Stimulated activated CD8-positive, alpha-beta memory T cell treated with anti-CD3 and anti-CD28 coated beads, Interleukin-7, amount 100 ng/mL, for 24 hours (primary cell): Measurements from ENCODE around the gene AVL9.
"Not testable (repeated sequence)": the region's sequence is repeated elsewhere in the genome, so short reads cannot be mapped to it uniquely, and the experiment has no call there.

ENCODE experiments used
- DNase-seq: peaks from one replicate; pipeline ENCODE4 v3.0.0-alpha.2; 2020; ENCODE audit warnings: low read depth

The AVL9 gene

DNA sequence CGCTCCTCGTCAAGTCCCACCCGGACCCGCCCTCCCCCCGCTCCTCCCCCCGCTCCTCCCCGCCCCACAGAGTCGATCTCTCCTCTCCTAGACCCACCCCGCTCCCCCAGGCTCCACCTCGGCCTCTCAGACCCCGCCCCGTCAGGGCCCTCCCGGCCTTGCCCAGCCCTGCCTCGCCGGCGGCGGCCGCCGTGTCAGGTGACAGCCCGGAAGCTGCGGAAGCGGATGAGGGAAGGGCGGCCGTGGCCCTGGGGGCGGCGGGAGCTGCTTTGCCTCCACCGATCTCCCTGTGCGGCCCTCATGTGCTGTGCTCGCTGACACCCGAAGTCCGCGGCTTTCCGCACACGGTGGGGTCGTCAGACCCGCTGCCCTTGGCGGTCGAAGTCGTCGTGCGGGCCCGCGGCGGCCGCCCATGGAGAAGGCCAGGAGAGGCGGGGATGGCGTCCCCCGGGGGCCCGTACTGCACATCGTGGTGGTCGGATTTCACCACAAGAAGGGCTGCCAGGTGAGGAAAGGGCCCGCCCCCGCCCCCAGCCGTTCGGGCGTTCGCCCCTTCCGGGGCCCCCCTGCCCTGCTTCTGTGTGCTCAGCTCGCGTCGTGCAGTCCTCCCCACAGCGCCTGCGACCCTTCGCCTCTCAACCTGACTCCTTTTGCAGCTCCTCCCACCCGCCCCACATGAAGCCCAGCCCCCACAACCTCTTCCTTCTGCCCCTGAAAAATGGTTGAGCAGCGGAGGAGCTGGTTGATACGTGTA, at the start of gene AVL9:
TSS of gene AVL9 (plus strand) at position 192 of the 754 bp plus-strand sequence. CDS start at position 413, 221 bp downstream.
- DNase-seq: peak; percentile 98

DNA sequence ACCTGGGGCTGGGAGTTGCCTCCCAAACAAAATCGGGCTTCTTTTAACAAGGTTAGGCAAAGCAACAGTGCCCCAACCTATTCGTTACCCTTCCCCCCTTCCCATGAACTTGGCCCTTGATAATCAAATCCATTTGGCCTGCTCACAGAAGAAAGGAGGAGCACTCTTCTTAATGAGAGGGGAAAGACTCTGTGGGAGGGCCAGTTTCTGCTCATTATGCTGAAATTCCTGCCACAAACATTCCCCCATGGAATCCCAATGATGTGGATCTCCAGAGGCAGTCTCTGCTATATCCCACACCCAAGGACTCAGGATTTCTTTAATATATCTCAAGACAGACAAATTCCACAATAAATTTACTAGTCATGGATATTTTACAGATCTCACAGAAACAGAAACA, 48.1 kb upstream of the AVL9 start:
- DNase-seq: no peak

DNA sequence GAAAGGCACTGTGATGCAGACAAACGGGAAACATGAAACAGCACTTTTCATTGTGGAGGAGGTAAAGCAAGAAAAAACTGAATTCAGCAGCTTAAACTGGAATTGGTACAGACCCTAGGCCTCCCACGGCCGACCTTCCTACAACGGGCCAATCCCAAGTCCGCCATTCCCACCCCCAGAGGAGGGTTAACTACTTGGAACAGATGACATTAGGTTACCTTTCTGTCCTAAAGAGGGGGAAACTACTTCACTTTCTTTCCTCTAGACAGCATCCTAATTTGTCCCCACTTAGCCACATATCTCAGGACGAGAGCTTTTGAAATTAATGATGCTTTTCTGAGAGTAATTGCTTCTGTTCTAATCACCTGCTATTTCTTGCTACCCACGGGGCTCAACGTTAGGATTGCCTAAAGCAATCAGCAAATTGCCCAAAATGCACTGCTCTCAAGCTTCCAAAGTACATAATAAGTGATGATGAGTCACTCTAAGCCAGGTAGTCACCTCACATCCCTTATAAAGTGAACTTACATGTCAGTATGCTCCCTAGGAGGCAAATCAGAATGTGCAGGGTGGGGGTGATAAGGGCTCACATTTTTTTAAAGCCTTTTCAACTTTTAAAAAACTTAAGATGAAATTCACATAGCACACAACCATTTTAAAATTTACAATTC, 41.8 kb upstream of the AVL9 start:
- no peak for DNase-seq

DNA sequence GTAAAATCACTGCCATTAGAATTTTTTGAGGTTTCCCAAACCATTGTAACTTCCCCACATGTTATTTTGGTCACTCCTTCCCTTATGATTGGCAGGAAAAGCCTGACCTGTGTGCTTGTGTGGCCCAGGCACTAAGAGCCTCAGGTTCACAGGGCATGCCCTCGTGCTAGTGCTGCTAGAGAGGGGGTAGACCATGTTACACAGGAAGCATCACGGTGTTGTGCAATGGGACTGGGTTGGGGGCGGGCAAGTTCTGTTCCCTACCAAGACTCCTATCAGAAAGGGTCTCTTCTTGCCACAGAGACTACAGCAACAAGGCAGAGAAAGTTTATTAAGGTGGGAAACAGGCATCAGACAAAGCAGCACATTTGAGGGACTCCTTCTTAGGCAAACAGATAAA, 37.3 kb upstream of the AVL9 start:
- no peak for DNase-seq

DNA sequence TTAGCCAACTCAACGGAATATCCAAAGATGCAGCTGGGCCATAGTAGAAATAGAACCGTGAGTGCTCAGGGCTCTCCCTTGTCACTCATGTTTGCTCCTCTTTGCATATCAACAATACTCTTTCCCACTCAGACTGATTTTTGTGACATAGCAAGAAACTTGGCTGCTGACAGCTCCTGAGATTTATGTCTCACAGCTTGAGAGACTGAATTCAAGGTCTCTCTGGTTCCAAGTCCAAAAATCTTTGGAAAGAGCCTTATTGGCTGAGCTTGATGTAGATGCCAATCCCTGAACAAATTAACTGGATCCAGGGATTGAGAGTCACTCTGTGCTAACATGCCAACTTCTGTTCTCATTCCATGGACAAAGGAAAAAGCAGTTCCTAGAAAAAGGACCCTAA, 35.5 kb upstream of the AVL9 start:
- no peak for DNase-seq

DNA sequence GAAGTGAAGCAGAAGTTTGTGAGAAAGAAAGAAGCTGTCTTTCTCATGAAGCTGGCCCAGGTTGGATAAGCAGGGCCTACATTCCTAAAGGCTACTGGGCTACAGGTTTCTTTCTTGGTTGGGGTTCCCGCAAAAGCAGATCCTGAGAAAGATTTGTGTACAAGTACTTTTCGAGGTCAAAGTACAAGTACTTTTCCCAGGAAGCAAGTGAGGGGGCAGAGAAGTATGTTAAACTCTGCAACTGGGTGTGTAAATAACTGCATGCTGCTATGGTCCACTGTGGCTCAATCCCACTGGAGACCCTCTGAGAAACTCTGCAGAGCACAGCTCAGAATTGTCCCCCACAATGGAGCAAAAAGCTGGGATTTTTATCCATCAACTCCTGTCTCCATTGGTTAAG, 33.8 kb upstream of the AVL9 start:
- no peak for DNase-seq

DNA sequence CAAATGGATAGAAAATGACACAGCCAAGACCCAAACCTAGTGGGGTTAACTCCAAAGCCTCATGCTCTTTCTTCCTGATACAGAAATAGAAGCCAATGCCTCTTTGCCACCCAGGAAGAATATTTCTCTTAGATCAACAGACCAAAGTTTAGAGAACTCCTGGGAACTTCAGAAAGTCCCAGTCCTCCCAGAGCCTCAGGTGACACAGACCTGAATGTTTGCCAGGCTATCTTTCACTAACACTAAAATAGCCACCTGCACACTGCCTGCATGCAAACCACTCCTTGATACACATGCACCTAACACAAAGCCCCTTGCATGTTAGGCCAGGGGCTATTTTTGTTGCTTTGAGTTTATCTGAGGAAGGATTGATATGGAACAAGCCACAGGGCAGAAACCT, 32.8 kb upstream of the AVL9 start:
- DNase-seq: no peak

DNA sequence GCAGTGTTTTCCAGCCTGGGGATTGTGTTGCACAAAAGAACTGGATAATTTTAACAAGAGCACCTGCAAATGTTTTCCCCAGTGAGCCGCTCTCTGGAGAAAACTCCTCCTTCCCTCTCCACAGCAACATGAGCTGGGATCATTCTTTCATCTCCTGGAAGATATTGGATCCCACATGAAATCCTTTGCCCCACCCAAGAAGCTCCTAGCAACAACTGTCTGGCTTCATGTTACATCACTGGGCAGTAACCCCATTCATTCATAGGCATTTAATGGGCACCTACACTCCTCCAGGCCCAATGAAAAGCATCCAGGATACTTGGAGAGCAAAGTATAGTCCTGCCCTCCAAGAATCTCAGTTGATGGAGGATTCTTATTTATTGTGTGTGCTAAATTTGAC, 32.3 kb upstream of the AVL9 start:
- DNase-seq: no peak

DNA sequence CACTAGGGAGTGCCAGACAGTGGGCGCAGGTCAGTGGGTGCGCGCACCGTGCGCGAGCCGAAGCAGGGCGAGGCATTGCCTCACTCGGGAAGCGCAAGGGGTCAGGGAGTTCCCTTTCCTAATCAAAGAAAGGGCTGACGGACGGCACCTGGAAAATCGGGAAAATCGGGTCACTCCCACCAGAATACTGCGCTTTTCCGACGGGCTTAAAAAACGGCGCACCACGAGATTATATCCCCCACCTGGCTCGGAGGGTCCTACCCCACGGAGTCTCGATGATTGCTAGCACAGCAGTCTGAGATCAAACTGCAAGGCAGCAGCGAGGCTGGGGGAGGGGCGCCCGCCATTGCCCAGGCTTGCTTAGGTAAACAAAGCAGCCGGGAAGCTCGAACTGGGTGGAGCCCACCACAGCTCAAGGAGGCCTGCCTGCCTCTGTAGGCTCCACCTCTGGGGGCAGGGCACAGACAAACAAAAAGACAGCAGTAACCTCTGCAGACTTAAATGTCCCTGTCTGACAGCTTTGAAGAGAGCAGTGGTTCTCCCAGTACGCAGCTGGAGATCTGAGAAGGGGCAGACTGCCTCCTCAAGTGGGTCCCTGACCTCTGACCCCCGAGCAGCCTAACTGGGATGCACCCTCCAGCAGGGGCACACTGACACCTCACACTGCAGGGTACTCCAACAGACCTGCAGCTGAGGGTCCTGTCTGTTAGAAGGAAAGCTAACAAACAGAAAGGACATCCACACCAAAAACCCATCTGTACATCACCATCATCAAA, 30.5 kb upstream of the AVL9 start:
- not testable (repeated sequence) for DNase-seq

DNA sequence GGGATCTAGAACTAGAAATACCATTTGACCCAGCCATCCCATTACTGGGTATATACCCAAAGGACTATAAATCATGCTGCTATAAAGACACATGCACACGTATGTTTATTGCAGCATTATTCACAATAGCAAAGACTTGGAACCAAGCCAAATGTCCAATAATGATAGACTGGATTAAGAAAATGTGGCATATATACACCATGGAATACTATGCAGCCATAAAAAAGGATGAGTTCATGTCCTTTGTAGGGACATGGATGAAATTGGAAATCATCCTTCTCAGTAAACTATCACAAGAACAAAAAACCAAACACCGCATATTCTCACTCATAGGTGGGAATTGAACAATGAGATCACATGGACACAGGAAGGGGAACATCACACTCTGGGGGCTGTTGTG, 25.3 kb upstream of the AVL9 start:
- not testable (repeated sequence) for DNase-seq

DNA sequence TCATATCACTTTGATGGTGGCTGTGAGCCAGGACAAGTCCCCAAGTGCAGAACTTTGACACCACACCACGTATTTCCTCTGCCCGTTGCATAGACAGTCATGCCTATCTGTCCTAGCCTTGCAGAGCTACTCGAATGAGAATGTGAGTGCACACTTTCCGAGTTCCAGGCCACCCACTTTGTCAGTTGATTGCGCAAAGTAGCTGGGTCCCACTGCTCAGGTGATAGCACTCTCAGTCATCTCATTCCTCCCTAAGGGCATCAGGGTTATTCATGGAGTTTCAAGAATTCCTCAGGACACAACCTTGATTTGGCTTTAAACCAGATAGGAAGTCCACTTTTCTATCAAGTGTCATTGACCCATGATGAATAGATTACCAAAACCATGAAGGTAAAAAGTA, 24.4 kb upstream of the AVL9 start:
- no peak for DNase-seq

DNA sequence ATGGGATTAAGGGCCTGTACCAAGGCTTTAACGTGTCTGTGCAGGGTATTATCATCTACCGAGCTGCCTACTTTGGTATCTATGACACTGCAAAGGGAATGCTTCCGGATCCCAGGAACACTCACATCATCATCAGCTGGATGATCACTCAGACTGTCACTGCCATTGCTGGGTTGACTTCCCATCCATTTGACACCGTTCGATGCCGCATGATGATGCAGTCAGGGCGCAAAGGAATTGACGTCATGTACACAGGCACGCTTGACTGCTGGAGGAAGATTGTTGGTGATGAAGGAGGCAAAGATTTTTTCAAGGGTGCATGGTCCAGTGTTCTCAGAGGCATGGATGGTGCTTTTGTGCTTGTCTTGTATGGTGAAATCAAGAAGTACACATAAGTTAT, 23.3 kb upstream of the AVL9 start:
- no peak for DNase-seq

DNA sequence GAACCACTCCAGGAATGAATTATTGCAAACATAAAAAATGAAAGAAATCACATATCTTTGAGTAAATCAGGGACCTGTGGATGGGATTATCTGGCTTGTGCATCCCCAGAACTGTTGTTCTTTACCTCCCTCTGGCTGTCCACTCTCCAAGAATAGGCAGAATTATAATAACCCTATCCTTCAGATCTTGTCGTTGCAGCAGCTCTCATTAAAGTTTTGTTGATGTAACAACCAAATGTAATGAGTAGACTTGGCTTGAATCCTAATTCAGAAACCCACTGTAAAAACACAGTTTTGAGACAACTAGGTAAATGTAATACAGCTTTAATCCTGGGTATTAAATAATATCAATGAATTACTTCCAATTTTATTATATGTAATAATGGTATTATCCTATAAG, 21.3 kb upstream of the AVL9 start:
- no peak for DNase-seq

DNA sequence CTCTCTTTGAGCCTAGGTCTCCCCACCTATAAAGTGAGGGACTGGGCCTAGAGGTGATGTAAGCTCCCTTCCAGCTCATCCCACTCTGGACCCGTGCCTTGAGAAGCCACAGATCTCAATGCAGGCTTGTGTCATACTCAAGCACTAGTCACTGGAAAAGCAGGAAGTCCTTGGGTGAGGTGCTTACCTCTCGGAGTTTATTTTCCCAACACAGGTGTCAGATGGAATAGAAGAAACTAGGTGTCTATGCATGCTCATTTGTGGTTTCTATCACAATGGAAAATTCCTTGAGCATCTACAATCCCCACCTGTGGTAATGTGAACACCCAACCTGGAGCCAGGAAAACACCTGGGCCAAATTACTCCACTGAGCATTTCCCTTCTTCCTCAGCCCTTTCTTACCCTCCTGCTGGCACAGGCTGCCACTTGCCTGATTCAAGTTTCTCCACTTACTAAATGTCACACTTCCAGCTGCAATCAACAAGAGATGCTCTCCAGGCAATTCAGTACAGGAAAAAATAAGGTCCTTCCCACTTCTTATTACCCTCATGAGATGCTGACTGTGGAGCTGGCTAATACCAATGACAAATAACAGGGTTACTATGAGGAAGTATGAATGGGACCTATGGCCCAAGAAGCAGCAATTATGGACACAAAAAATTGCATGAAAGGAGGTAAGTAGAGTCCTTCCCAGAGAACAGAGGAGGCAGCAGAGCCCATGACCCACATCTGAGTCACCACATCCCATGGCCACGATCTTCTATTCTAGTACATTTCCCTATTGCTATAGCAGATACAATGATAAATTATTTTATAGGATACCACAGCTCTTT, 18.3 kb upstream of the AVL9 start:
- DNase-seq: no peak

DNA sequence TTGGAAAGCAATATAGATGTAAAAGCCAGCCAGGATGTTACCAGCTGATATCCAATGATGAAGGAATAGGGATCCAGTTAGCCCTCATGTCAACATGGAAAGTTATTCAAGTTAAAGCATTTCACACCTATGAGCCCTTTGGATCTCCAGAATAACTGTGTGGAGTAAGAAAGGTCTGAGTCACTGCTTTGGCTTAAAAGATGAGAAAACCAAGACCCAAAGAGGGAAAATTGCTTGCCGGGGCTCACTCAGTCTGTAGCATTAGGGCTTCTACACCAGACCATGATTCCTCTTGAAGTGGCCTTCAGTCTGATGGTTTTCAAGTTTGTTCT, 17.7 kb upstream of the AVL9 start:
- no peak for DNase-seq

DNA sequence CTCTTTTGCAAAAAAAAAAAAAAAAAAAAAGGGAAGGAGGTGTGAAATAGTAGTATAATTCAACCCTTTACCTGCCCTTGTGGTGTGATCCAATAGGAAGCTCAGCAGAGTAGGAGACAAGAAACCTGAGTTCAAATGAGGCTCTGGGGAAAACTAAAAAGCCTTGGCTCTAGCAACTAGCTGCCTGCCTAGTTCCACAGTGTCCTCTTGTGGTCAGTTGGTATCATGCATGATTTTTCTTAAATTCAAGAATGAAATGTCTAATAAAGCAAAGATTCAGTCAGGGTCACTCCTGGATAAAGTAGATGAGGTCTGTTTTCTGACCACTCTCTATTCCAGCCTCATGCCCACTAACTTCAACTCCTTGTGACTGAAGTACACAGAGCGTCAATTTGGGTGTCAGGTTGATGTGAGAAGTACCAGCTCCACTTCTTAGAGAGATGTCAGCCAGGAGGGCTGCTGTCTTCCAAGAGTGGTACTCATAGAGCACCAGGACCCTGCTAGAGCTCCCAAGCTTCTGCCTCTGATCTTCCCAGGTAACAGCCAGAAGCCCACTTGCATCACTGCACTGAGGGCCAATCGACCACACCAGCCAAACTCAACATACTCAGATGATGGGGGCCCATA, 15.6 kb upstream of the AVL9 start:
- no peak for DNase-seq

DNA sequence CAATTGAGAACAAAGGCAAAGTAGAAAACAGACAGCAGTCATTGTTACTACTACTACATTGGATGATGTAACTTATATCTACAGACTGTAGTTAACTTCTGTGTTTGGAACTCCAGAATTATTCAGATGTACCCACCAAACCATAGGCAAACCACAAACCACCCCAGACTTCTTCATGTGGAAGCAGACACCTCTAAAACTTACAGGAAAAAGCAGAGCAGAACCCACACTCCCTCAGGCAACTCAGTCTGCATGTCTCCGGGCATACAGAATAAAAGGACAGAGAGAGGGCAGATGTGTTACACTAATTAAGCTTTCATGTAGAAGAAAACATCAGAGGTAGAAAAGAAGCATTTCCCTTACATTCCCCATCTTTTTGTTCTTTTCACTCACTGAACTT, 14.1 kb upstream of the AVL9 start:
- no peak for DNase-seq

DNA sequence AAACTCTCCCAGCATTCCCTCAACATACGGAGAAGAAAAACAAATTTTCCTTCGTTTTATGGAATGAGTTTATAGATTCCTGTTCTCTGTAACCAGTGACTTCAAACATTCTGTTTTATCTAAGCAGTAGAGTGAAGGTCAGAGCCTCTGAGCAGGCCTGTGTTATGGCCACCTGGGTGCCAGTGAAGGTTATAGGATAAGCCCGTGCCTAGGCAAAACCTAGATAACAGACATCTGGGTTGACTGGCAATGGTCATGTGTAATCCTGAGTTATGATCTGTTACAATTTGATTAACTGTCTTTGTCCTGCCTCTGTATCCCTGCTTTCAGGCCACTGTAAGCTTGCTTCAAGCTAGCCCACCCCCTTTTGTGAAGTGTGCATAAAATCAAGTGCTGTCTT, 13.4 kb upstream of the AVL9 start:
- no peak for DNase-seq

DNA sequence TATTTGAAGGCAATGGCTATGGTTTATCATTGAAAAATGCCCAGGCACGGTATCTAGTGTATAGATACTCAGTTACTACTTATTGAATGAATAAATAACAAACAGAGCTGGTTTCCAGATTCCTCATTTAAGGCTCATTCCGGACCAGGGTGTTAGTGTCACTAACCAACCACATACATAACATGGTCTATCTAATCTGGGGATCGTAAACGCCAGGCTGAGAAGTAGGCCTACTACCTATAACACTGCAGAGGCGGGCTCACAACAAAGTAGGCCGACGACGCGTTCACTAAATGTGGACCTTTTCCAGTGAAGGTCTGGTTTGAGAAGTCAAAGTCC, 5.5 kb upstream of the AVL9 start:
- DNase-seq: no peak

DNA sequence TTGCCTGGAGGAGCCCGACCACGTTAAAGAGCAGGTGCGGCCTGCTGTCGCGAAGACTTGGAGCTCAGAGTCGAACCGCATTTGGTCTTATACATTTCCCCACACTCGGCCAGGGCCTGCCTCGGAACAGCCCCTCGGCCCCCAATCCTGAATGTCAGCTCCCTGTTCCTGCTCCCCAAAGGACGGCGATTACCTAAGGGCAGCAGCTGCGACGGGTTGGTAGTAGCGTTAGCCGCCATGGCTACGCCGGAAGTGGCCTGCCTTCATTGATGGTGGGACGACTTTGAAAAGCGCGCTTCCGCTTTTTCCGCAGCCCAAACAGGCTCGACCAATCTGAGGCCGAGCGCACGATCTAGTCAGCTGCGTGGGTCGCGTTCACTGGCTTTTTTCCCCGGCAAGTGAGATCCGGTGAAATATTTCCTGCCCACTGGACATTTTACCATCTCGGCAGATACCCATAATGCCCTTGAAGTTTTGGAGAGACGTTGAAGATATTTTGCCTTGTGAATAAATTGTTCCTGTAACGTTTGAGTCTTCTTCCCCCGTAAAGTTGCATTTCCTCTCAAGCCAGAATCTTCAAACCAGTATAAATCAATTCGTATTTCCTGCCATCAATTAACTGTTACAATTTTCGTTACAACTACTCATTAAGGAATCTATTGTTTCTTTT, 5.0 kb upstream of the AVL9 start, which contains the start of gene LSM5:
TSS of gene LSM5 (minus strand) at position 254 of the 670 bp plus-strand sequence. CDS start at position 239, 15 bp downstream.
- DNase-seq: peak; percentile 71

DNA sequence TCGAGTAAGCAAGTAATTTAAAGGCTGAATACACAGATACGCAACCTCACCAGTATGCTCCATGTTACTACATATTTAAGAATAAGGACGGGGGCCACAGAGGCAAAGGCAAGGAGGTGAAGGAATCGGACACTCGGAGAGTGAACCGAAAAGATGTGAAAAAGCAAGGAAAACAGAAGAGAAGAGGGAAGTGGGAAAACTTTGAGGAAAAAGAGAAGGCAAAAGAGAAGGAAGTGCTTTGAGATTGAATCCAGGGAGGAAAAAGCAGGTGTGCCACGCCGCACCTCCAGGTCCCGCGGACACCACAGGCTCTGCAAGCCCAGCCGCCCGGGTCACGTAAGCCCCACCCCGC, 367 bp upstream of the AVL9 start:
- no peak for DNase-seq
